Small intestine (tissue), 4 donors: ENCODE results near the gene AP4E1. TPM values are rescaled to one million over a fixed set of nuclear protein-coding genes. Genes with fewer than 3 reads are reported as not detected.

Source experiments
- polyA plus RNA-seq, 4 donors: library from polyadenylated mRNA; stranded (reverse) in 3 of 4; unstranded in 1 of 4; fragments of 200-250 nt in 3 of 4; fragments of 120-200 nt in 1 of 4; gene quantifications; one replicate each; pipeline versions ENCODE4 v1.2.1 to v1.2.3, GENCODE V29; 2013
- donor health status: healthy with polysubstance abuse.
- donor health status: Bipolar disorder and iron deficiency.
- donor health status: healthy.

The AP4E1 gene
- polyA plus RNA-seq, 4 donors, result 3.0 to 7.5 (median 3.7) TPM

Other genes with a start within 250 kb of the AP4E1 start
- 10 to 100 TPM in 2 of 4 donors, 1 to 10 TPM in 2; 5.7 to 36.2 (median 9.5) TPM for gene TRPM7, start 221.9 kb upstream of the AP4E1 start, polyA plus RNA-seq
- gene SPPL2A, start 143.0 kb upstream of the AP4E1 start, polyA plus RNA-seq, result 10 to 100 TPM; 43.2 to 62.3 (median 52.6) TPM
- gene TNFAIP8L3, start 186.2 kb downstream of the AP4E1 start, polyA plus RNA-seq, result 1 to 10 TPM in 3 of 4 donors, not detected in 1; 1.1 to 8.4 (median 3.5) TPM